B cell (primary cell): ENCODE data around the gene WFDC9. TPM values are rescaled to one million over a fixed set of nuclear protein-coding genes. Genes with fewer than 3 reads are reported as not detected.

ENCODE experiments used
- ATAC-seq: fragments of 200-7000 bp; cut with Tn5 transposase; one replicate; pipeline ENCODE4 v1.10.0; 2021; ENCODE audit warnings: low read depth, mild to moderate bottlenecking, moderate number of reproducible peaks, moderate library complexity
- CTCF ChIA-PET: fragments of 350-600 bp; sonication (Branson Sonifier 250); formaldehyde crosslinking; loops from one replicate; lab custom pipeline; 2021; ENCODE audit warnings: antibody characterized with exemption, inconsistent platforms; lab: Charles Lee
- POLR2A ChIA-PET: fragments of 350-600 bp; sonication (Branson Sonifier 250); formaldehyde crosslinking; loops from one replicate; lab custom pipeline; 2021; ENCODE audit warnings: antibody characterized with exemption; lab: Charles Lee
- DNase-seq: peaks from one replicate; pipeline ENCODE4 v3.0.0; 2013
- H2AFZ ChIP-seq: 2 replicates; pipeline ENCODE4 v1.6.1; 2012; ENCODE audit warnings: mild to moderate bottlenecking, low read depth, low read length; ENCODE audit not compliant: insufficient read depth, poor library complexity, severe bottlenecking
- H3K27ac ChIP-seq, 2 donors: 1 replicate in 1 of 2; 2 replicates in 1 of 2; pipeline ENCODE4 v1.5.1; 2012 to 2013; ENCODE audit warnings: low read length in 2 of 2, mild to moderate bottlenecking in 2 of 2, moderate library complexity in 1 of 2
- H3K27me3 ChIP-seq, 4 experiments: fragments of 200-600 bp in 1 of 4; sonication (generic) in 1 of 4; replicated peaks in 1 of 4; 1 replicate in 2 of 4; 2 replicates in 2 of 4; pipeline versions ENCODE4 v1.6.1 to v1.7.0; 2013 to 2016; ENCODE audit warnings: low read length in 3 of 4, mild to moderate bottlenecking in 2 of 4, mixed read lengths in 1 of 4, moderate library complexity in 1 of 4; ENCODE audit not compliant: insufficient read depth in 4 of 4, control insufficient read depth in 3 of 4; ENCODE audit errors: control extremely low read depth in 1 of 4
- H3K36me3 ChIP-seq, 2 experiments: replicated peaks in 1 of 2; 1 replicate in 1 of 2; 2 replicates in 1 of 2; pipeline versions ENCODE4 v1.6.1 to v1.7.1; 2013; ENCODE audit warnings: low read length in 1 of 2; ENCODE audit not compliant: insufficient read depth in 2 of 2, control insufficient read depth in 1 of 2; ENCODE audit errors: control extremely low read depth in 1 of 2, extremely low read depth in 1 of 2
- H3K4me1 ChIP-seq, 2 donors: fragments of 200-600 bp in 1 of 2; sonication (generic) in 1 of 2; 1 replicate in 1 of 2; 2 replicates in 1 of 2; pipeline versions ENCODE4 v1.5.1 to v1.6.1; 2013 to 2017; ENCODE audit warnings: low read length in 2 of 2; ENCODE audit not compliant: control insufficient read depth in 2 of 2, insufficient read depth in 2 of 2
- H3K4me2 ChIP-seq: replicated peaks from 2 replicates; pipeline ENCODE3; 2012; ENCODE audit warnings: mild to moderate bottlenecking, low read depth, low read length; ENCODE audit not compliant: poor library complexity, severe bottlenecking
- H3K4me3 ChIP-seq, 5 experiments: fragments of 200-600 bp in 1 of 5; sonication (generic) in 1 of 5; 1 replicate in 3 of 5; 2 replicates in 2 of 5; pipeline versions ENCODE4 v1.5.1 to v1.7.0; 2011 to 2016; ENCODE audit warnings: low read length in 4 of 5, mild to moderate bottlenecking in 4 of 5, low read depth in 2 of 5, control low read depth in 1 of 5, moderate library complexity in 1 of 5; ENCODE audit not compliant: insufficient read depth in 1 of 5; ENCODE audit errors: control extremely low read depth in 1 of 5, extremely low read depth in 1 of 5
- H3K79me2 ChIP-seq: fragments of 200-600 bp; sonication (generic); one replicate; pipeline ENCODE4 v1.6.0; 2016; ENCODE audit warnings: low read length; ENCODE audit not compliant: control insufficient read depth, insufficient read depth
- H3K9ac ChIP-seq: fragments of 200-600 bp; sonication (generic); 2 replicates; pipeline ENCODE4 v1.6.1; 2017; ENCODE audit warnings: mild to moderate bottlenecking, low read length, moderate library complexity
- H3K9me3 ChIP-seq, 3 donors: one replicate each; pipeline versions ENCODE4 v1.6.1 to v1.7.1; 2013; ENCODE audit warnings: low read length in 2 of 3; ENCODE audit not compliant: control insufficient read depth in 2 of 3, insufficient read depth in 1 of 3; ENCODE audit errors: control extremely low read depth in 1 of 3
- H4K20me1 ChIP-seq: 2 replicates; pipeline ENCODE4 v1.6.0; 2012; ENCODE audit warnings: mild to moderate bottlenecking, low read length; ENCODE audit not compliant: insufficient read depth, control insufficient read depth, poor library complexity, severe bottlenecking
- H3K27ac Mint-ChIP-seq: one replicate; pipeline ENCODE4 v1.8.0; 2021; ENCODE audit warnings: mixed read lengths
- H3K27me3 Mint-ChIP-seq: one replicate; pipeline ENCODE4 v1.8.0; 2021; ENCODE audit warnings: mixed read lengths
- H3K4me1 Mint-ChIP-seq: one replicate; pipeline ENCODE4 v1.8.0; 2021; ENCODE audit warnings: mixed read lengths
- H3K4me3 Mint-ChIP-seq: one replicate; pipeline ENCODE4 v1.8.0; 2021; ENCODE audit warnings: mixed read lengths
- H3K9me3 Mint-ChIP-seq: one replicate; pipeline ENCODE4 v1.8.0; 2022; ENCODE audit warnings: mixed read lengths; ENCODE audit not compliant: insufficient read depth
- CTCF ChIP-seq: fragments of 200-600 bp; IDR thresholded peaks from one replicate; pipeline ENCODE4 v1.8.0; 2022; ENCODE audit warnings: antibody characterized with exemption, mild to moderate bottlenecking
- EZH2 ChIP-seq: IDR thresholded peaks from 2 replicates; pipeline ENCODE4 v1.6.1; 2012; ENCODE audit warnings: borderline replicate concordance, low read depth, mild to moderate bottlenecking, moderate library complexity, low read length; ENCODE audit not compliant: insufficient read depth, poor library complexity, severe bottlenecking
- WGBS: methylation state at CpG from one replicate; pipeline ENCODE4 v1.1.5; 2013; ENCODE audit warnings: missing lambda C conversion rate; ENCODE audit not compliant: insufficient coverage; 5-methylcytosine and 5-hydroxymethylcytosine counted together
- intact Hi-C: fragments of 100-400 bp; cut with micrococcal nuclease; formaldehyde crosslinking; loops from one replicate; pipeline ENCODE4 v1.10.0; 2022
- polyA plus RNA-seq: library from polyadenylated mRNA; depleted of rRNA; stranded (reverse); fragments of >200 nt; gene quantifications from 2 replicates; pipeline ENCODE4 v1.2.3, GENCODE V29; 2012
- total RNA-seq, 2 donors: library from RNA; stranded (reverse); fragments of 120-200 nt in 1 of 2; gene quantifications; 1 replicate in 1 of 2; 2 replicates in 1 of 2; pipeline versions ENCODE4 v1.2.3 to v1.2.4, GENCODE V29; 2013 to 2022

WFDC9 gene
- total and polyA plus RNA-seq, 2 donors (not counting 1 experiment from before 2014, with no cell fraction given): not detected

DNA sequence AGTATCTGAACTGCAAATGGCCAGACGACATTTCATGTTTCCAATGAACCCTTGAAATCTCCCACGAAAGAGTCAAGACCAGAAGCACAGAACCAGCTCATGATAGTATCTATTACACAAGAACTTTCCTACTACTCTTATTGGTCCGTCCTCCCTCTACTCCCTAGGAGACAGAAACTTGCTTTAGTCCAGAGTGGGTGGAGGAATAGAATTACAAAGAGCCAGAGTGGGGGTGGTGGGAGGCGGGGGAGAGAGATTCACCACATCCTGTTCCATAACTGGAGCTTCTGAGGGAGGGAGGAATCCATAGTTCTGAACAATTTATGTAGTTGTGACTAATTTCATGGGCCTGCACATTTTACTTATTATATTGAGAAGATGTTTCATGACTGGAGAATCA, 20.0 kb downstream of the WFDC9 start:
- Mint-ChIP-seq H3K9me3 (peaks cover 2% of the 10 kb centered on the region), H3K4me3 (no peak overlapping the region), H3K4me1 (no peaks in the 10 kb centered on the region), H3K27ac (no peak overlapping the region), H3K27me3 (peaks cover 54% of the 10 kb centered on the region)
- TF ChIP-seq EZH2 (no peak), CTCF (no peak)
- H3K9ac ChIP-seq: no peak overlapping the region
- peaks cover 0 to 7% (median 5%) of the 10 kb centered on the region in 3 donors for H3K9me3 ChIP-seq
- H3K4me3 ChIP-seq: no peak overlapping the region
- DNase-seq (no peak), ATAC-seq (no peak)
- H3K4me2 ChIP-seq: no peak overlapping the region
- intact Hi-C loops: no loop called here
- no peak overlapping the region for H3K27ac ChIP-seq
- H3K36me3 ChIP-seq: no peaks in the 10 kb centered on the region
- H3K4me1 ChIP-seq: no peaks in the 10 kb centered on the region
- POLR2A ChIA-PET: no interaction called here
- no peaks in the 10 kb centered on the region for H4K20me1 ChIP-seq
- H3K79me2 ChIP-seq: no peaks in the 10 kb centered on the region
- no CpG with 5 or more reads among the region's 4 CpGs for WGBS
- peaks cover 0 to 8% (median 2%) of the 10 kb centered on the region in 4 experiments for H3K27me3 ChIP-seq
- no peak overlapping the region for H2AFZ ChIP-seq
- CTCF ChIA-PET: no interaction called here

DNA sequence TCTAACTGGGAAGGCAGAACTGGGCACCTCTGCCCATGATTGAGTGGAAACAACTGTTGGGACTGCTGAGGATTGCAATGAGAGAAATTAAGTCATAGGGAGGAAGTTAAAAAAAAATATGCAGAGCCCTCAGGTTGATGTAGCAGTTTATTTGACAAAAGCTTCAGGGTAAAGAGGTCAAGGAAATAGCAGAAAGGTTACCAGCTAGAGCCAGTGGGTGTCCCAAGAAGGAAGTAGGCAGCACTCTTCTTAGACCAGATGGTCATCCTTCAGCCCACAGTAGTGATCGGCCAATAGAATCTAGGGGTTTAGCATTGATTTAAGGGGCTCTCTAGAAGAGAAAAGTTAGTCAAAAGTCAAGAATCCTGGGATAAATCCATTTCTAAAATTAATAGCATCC, 23.3 kb downstream of the WFDC9 start:
- Mint-ChIP-seq H3K27me3 (peaks cover 38% of the 10 kb centered on the region), H3K9me3 (peaks cover 5% of the 10 kb centered on the region), H3K27ac (no peak overlapping the region), H3K4me1 (no peaks in the 10 kb centered on the region), H3K4me3 (no peak overlapping the region)
- intact Hi-C loops: no loop called here
- no peak for ATAC-seq
- Histone ChIP-seq H3K4me2 (no peak overlapping the region), H2AFZ (no peak overlapping the region), H3K27ac (no peak overlapping the region), H3K36me3 (no peaks in the 10 kb centered on the region), H4K20me1 (no peaks in the 10 kb centered on the region), H3K79me2 (no peaks in the 10 kb centered on the region), H3K9me3 (peaks cover 0 to 10% (median 7%) of the 10 kb centered on the region in 3 donors), H3K4me1 (no peaks in the 10 kb centered on the region), H3K9ac (no peak overlapping the region), H3K27me3 (peaks cover 0 to 5% (median 2%) of the 10 kb centered on the region in 4 experiments), H3K4me3 (no peak overlapping the region)
- TF ChIP-seq EZH2 (no peak), CTCF (no peak)
- DNase-seq: no peak
- ChIA-PET CTCF (interaction anchor here (0.5 kb wide), 1 partner anchor 165 kb away, joined by 3 read pairs; no protein-coding TSS in a partner anchor), POLR2A (no interaction called here)
- WGBS: no CpG with 5 or more reads among the region's 1 CpG
